Measurements from ENCODE around the gene POLR2E. TPM values are rescaled to one million over a fixed set of nuclear protein-coding genes. Genes with fewer than 3 reads are reported as not detected.
"Not testable (repeated sequence)": the region's sequence is repeated elsewhere in the genome, so short reads cannot be mapped to it uniquely, and the experiment has no call there.

Gene POLR2E
- total and polyA plus RNA-seq, 2 donors (not counting 1 experiment from before 2014, with no cell fraction given), result 103 to 121 TPM

GRCh38 chr19:1129535-1129934 lies 34.4 kb upstream of the POLR2E start:
- Histone ChIP-seq H3K36me3 (replicated peaks in 1 of 2; ENCODE audit: control extremely low read depth in 1 of 2, control insufficient read depth in 1 of 2, extremely low read depth in 1 of 2, insufficient read depth in 2 of 2, low read length in 1 of 2) (peaks cover 0 to 30% of the 10 kb centered on the region in 2 experiments), H3K9me3 (ENCODE audit: control extremely low read depth in 1 of 3, control insufficient read depth in 2 of 3, insufficient read depth in 1 of 3, low read length in 2 of 3) (peaks cover 0 to 5% (median 0%) of the 10 kb centered on the region in 3 donors), H3K4me2 (replicated peaks; ENCODE audit: low read depth, low read length, poor library complexity, severe bottlenecking) (no peak overlapping the region), H3K27ac (ENCODE audit: low read length in 2 of 2) (no peak overlapping the region), H3K79me2 (ENCODE audit: control insufficient read depth, insufficient read depth, low read length) (peaks cover 96% of the 10 kb centered on the region), H2AFZ (ENCODE audit: insufficient read depth, low read depth, low read length, poor library complexity, severe bottlenecking) (no peak overlapping the region), H4K20me1 (ENCODE audit: control insufficient read depth, insufficient read depth, low read length, poor library complexity, severe bottlenecking) (peaks cover 77% of the 10 kb centered on the region), H3K4me1 (ENCODE audit: control insufficient read depth in 2 of 2, insufficient read depth in 2 of 2, low read length in 2 of 2) (peaks cover 29 to 46% of the 10 kb centered on the region in 2 donors), H3K27me3 (replicated peaks in 1 of 4; ENCODE audit: control extremely low read depth in 1 of 4, control insufficient read depth in 3 of 4, insufficient read depth in 4 of 4, low read length in 3 of 4) (no peaks in the 10 kb centered on the region), H3K4me3 (ENCODE audit: control extremely low read depth in 1 of 5, extremely low read depth in 1 of 5, insufficient read depth in 1 of 5, low read depth in 2 of 5, low read length in 4 of 5) (no peak overlapping the region), H3K9ac (ENCODE audit: low read length) (no peak overlapping the region)
- intact Hi-C loops (cut with micrococcal nuclease), result no loop called here
- DNase-seq, result no peak
- ChIA-PET CTCF (interaction anchor here (1.6 kb wide), 1 partner anchor 16 kb away, joined by 5 read pairs; no protein-coding TSS in a partner anchor), POLR2A (interaction anchor here (1.4 kb wide), 1 partner anchor 61 kb away, joined by 4 read pairs; no protein-coding TSS in a partner anchor)
- peaks cover 30% of the 10 kb centered on the region for H3K4me1 Mint-ChIP-seq
- H3K27ac Mint-ChIP-seq, result no peak overlapping the region
- H3K27me3 Mint-ChIP-seq, result no peaks in the 10 kb centered on the region
- ATAC-seq (ENCODE audit: low read depth), result no peak
- H3K9me3 Mint-ChIP-seq (ENCODE audit: insufficient read depth), result no peaks in the 10 kb centered on the region
- H3K4me3 Mint-ChIP-seq, result peak overlapping the region; percentile 90
- TF ChIP-seq EZH2 (IDR thresholded peaks at IDR 0.05; ENCODE audit: borderline replicate concordance, insufficient read depth, low read depth, low read length, poor library complexity, severe bottlenecking), result no peak
- TF ChIP-seq, protein P1, sequence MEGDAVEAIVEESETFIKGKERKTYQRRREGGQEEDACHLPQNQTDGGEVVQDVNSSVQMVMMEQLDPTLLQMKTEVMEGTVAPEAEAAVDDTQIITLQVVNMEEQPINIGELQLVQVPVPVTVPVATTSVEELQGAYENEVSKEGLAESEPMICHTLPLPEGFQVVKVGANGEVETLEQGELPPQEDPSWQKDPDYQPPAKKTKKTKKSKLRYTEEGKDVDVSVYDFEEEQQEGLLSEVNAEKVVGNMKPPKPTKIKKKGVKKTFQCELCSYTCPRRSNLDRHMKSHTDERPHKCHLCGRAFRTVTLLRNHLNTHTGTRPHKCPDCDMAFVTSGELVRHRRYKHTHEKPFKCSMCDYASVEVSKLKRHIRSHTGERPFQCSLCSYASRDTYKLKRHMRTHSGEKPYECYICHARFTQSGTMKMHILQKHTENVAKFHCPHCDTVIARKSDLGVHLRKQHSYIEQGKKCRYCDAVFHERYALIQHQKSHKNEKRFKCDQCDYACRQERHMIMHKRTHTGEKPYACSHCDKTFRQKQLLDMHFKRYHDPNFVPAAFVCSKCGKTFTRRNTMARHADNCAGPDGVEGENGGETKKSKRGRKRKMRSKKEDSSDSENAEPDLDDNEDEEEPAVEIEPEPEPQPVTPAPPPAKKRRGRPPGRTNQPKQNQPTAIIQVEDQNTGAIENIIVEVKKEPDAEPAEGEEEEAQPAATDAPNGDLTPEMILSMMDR (IDR thresholded peaks at IDR 0.05), result no peak
- 95% methylated on average over 18 of the region's 18 CpGs for WGBS (ENCODE audit: insufficient coverage)

GRCh38 chr19:1129084-1129483 lies 33.9 kb upstream of the POLR2E start:
- H3K9ac ChIP-seq (ENCODE audit: low read length); POLR2A ChIA-PET; H3K4me3 Mint-ChIP-seq; H3K27me3 Mint-ChIP-seq; H3K9me3 Mint-ChIP-seq (ENCODE audit: insufficient read depth); intact Hi-C loops (cut with micrococcal nuclease); H3K27me3 ChIP-seq (replicated peaks in 1 of 4; ENCODE audit: control extremely low read depth in 1 of 4, control insufficient read depth in 3 of 4, insufficient read depth in 4 of 4, low read length in 3 of 4); DNase-seq; H3K4me3 ChIP-seq (ENCODE audit: control extremely low read depth in 1 of 5, extremely low read depth in 1 of 5, insufficient read depth in 1 of 5, low read depth in 2 of 5, low read length in 4 of 5); H2AFZ ChIP-seq (ENCODE audit: insufficient read depth, low read depth, low read length, poor library complexity, severe bottlenecking); H3K4me2 ChIP-seq (replicated peaks; ENCODE audit: low read depth, low read length, poor library complexity, severe bottlenecking); H3K9me3 ChIP-seq (ENCODE audit: control extremely low read depth in 1 of 3, control insufficient read depth in 2 of 3, insufficient read depth in 1 of 3, low read length in 2 of 3); H3K27ac ChIP-seq (ENCODE audit: low read length in 2 of 2); ATAC-seq (ENCODE audit: low read depth): not testable (repeated sequence)
- H3K27ac Mint-ChIP-seq, result peak overlapping the region; percentile 20
- Histone ChIP-seq H3K4me1 (ENCODE audit: control insufficient read depth in 2 of 2, insufficient read depth in 2 of 2, low read length in 2 of 2) (peaks cover 29 to 43% of the 10 kb centered on the region in 2 donors), H3K36me3 (replicated peaks in 1 of 2; ENCODE audit: control extremely low read depth in 1 of 2, control insufficient read depth in 1 of 2, extremely low read depth in 1 of 2, insufficient read depth in 2 of 2, low read length in 1 of 2) (peaks cover 0 to 33% of the 10 kb centered on the region in 2 experiments), H3K79me2 (ENCODE audit: control insufficient read depth, insufficient read depth, low read length) (peaks cover 96% of the 10 kb centered on the region), H4K20me1 (ENCODE audit: control insufficient read depth, insufficient read depth, low read length, poor library complexity, severe bottlenecking) (peaks cover 82% of the 10 kb centered on the region)
- peaks cover 25% of the 10 kb centered on the region for H3K4me1 Mint-ChIP-seq
- 100% methylated on average over 5 of the region's 7 CpGs for WGBS (ENCODE audit: insufficient coverage)
- CTCF ChIA-PET, result interaction anchor here (1.2 to 1.6 kb wide), 2 partner anchors 16 to 71 kb away, joined by 3 to 5 read pairs; no protein-coding TSS in a partner anchor

All from B cell (primary cell).